HG03175 (cell line): ENCODE data around the gene ACO1.
"Not testable (repeated sequence)": the region's sequence is repeated elsewhere in the genome, so short reads cannot be mapped to it uniquely, and the experiment has no call there.

Experiments
- ATAC-seq: cut with Tn5 transposase; IDR thresholded peaks from one replicate; pipeline ENCODE4 v1.9.1; 2021; ENCODE audit warnings: mild to moderate bottlenecking, moderate library complexity; ENCODE audit not compliant: unreplicated experiment

The ACO1 gene

GRCh38 chr9:32384364-32385151 lies at the start of gene ACO1:
Gene ACO1, plus strand, starts transcription at chr9:32384643. Its CDS starts 20,864 bp downstream, at chr9:32405507.
- ATAC-seq, result peak; percentile 96

GRCh38 chr9:32334916-32335895 lies 49.2 kb upstream of the ACO1 start:
- no peak for ATAC-seq

- ATAC-seq, result peak; percentile 84
Observed at GRCh38 chr9:32339424-32339823, 45.0 kb upstream of the ACO1 start.

- ATAC-seq, result no peak
Observed at GRCh38 chr9:32340361-32340760, 44.1 kb upstream of the ACO1 start.

GRCh38 chr9:32344551-32345182 lies 39.8 kb upstream of the ACO1 start:
- peak; percentile 64 for ATAC-seq

- no peak for ATAC-seq
Observed at GRCh38 chr9:32345243-32345642, 39.2 kb upstream of the ACO1 start.

GRCh38 chr9:32347571-32347970 lies 36.9 kb upstream of the ACO1 start:
- no peak for ATAC-seq

GRCh38 chr9:32348106-32348695 lies 36.2 kb upstream of the ACO1 start:
- no peak for ATAC-seq

GRCh38 chr9:32349013-32349412 lies 35.4 kb upstream of the ACO1 start:
- no peak for ATAC-seq

- no peak for ATAC-seq
Observed at GRCh38 chr9:32350682-32351081, 33.8 kb upstream of the ACO1 start.

- ATAC-seq, result no peak
Observed at GRCh38 chr9:32351845-32352244, 32.6 kb upstream of the ACO1 start.

- ATAC-seq, result not testable (repeated sequence)
Observed at GRCh38 chr9:32353476-32353875, 31.0 kb upstream of the ACO1 start.

GRCh38 chr9:32359452-32359851 lies 25.0 kb upstream of the ACO1 start:
- ATAC-seq, result no peak

- no peak for ATAC-seq
Observed at GRCh38 chr9:32360983-32361673, 23.3 kb upstream of the ACO1 start.

- ATAC-seq, result no peak
Observed at GRCh38 chr9:32371279-32371678, 13.2 kb upstream of the ACO1 start.

- ATAC-seq, result no peak
Observed at GRCh38 chr9:32371679-32372078, 12.8 kb upstream of the ACO1 start.

- no peak for ATAC-seq
Observed at GRCh38 chr9:32376285-32376684, 8.2 kb upstream of the ACO1 start.

- peak; percentile 76 for ATAC-seq
Observed at GRCh38 chr9:32378496-32378895, 5.9 kb upstream of the ACO1 start.

- ATAC-seq, result peak; percentile 88
Observed at GRCh38 chr9:32378993-32379729, 5.3 kb upstream of the ACO1 start.

- ATAC-seq, result no peak
Observed at GRCh38 chr9:32380944-32381343, 3.5 kb upstream of the ACO1 start.
